Suppressor macrophage (primary cell): ENCODE measurements around the gene ZBTB24.

ENCODE experiments used
- DNase-seq, 4 experiments: peaks; one replicate each; pipeline ENCODE4 v3.0.0-alpha.2; 2020 to 2022

Gene ZBTB24

GRCh38 chr6:109449795-109450673 is 33.0 kb downstream of the ZBTB24 start:
- DNase-seq = no peak

GRCh38 chr6:109449064-109449794 is 33.8 kb downstream of the ZBTB24 start:
- no peak for DNase-seq

GRCh38 chr6:109448615-109449014 is 34.4 kb downstream of the ZBTB24 start:
- no peak for DNase-seq

GRCh38 chr6:109447878-109448555 is 35.0 kb downstream of the ZBTB24 start:
- peak in 3 of 4 experiments; percentile 43 to 55 (median 54) for DNase-seq

- DNase-seq = no peak
These were observed 35.9 kb downstream of the ZBTB24 start for GRCh38 chr6:109447087-109447486.

- no peak for DNase-seq
These were observed 36.5 kb downstream of the ZBTB24 start for GRCh38 chr6:109446541-109446940.

GRCh38 chr6:109446072-109446471 is 36.9 kb downstream of the ZBTB24 start:
- DNase-seq = no peak

- DNase-seq = no peak
These were observed 37.6 kb downstream of the ZBTB24 start for GRCh38 chr6:109445382-109445781.

- DNase-seq = no peak
These were observed 39.5 kb downstream of the ZBTB24 start for GRCh38 chr6:109443425-109443950.

GRCh38 chr6:109442393-109442924 is 40.6 kb downstream of the ZBTB24 start:
- DNase-seq = no peak

- DNase-seq = peak in 3 of 4 experiments; percentile 49 to 72 (median 52)
These were observed 41.8 kb downstream of the ZBTB24 start for GRCh38 chr6:109441069-109441816.

GRCh38 chr6:109440331-109441068 is 42.5 kb downstream of the ZBTB24 start, which contains the start of the genes PPIL6 and SMPD2:
Gene PPIL6 (minus strand): TSS chr6:109440628. CDS start chr6:109440590, 38 bp downstream.
Gene SMPD2 (plus strand): TSS chr6:109440724. CDS start chr6:109441122, 398 bp downstream.
- peak; percentile 92 to 97 (median 95) for DNase-seq

GRCh38 chr6:109436041-109436440 is 47.0 kb downstream of the ZBTB24 start:
- DNase-seq = peak in 2 of 4 experiments; percentile 38 to 40

- peak; percentile 42 to 78 (median 66) for DNase-seq
These were observed 48.6 kb downstream of the ZBTB24 start for GRCh38 chr6:109434456-109434855.

- DNase-seq = no peak
These were observed 53.5 kb downstream of the ZBTB24 start for GRCh38 chr6:109429496-109429895.

GRCh38 chr6:109428889-109429477 is 54.0 kb downstream of the ZBTB24 start:
- no peak for DNase-seq

- no peak for DNase-seq
These were observed 58.1 kb downstream of the ZBTB24 start for GRCh38 chr6:109424946-109425345.

- DNase-seq = no peak
These were observed 61.8 kb downstream of the ZBTB24 start for GRCh38 chr6:109421184-109421583.

GRCh38 chr6:109420751-109421150 is 62.3 kb downstream of the ZBTB24 start:
- DNase-seq = peak in 2 of 4 experiments; percentile 16 to 22

- no peak for DNase-seq
These were observed 65.4 kb downstream of the ZBTB24 start for GRCh38 chr6:109417646-109418045.
